ENCODE data around the gene DAPL1.
"Not testable (repeated sequence)": the region's sequence is repeated elsewhere in the genome, so short reads cannot be mapped to it uniquely, and the experiment has no call there.

DAPL1 gene

GRCh38 chr2:158847526-158847925 lies 52.4 kb downstream of the DAPL1 start:
- CTCF ChIA-PET, result interaction anchor here (0.6 kb wide), 1 partner anchor 71 kb away, joined by 4 read pairs; no protein-coding TSS in a partner anchor

GRCh38 chr2:158848031-158848970 lies 53.2 kb downstream of the DAPL1 start:
- H3K4me1 ChIP-seq (ENCODE audit: control insufficient read depth, insufficient read depth, low read length); POLR2A ChIA-PET; H3K27ac ChIP-seq (ENCODE audit: extremely low read depth, low read depth, low read length); H3K9me3 ChIP-seq (ENCODE audit: control insufficient read depth, insufficient read depth, low read depth, low read length); CTCF ChIA-PET; H3K36me3 ChIP-seq (ENCODE audit: control insufficient read depth in 2 of 2, insufficient read depth in 1 of 2, low read length in 2 of 2); H3K4me3 ChIP-seq (ENCODE audit: low read depth, low read length): not testable (repeated sequence)

More at GRCh38 chr2:158847526-158847925, 52.4 kb downstream of the DAPL1 start:
- H3K4me1 ChIP-seq (ENCODE audit: control insufficient read depth, insufficient read depth, low read length); H3K36me3 ChIP-seq (ENCODE audit: control insufficient read depth in 2 of 2, insufficient read depth in 1 of 2, low read length in 2 of 2); H3K4me3 ChIP-seq (ENCODE audit: low read depth, low read length); H3K27ac ChIP-seq (ENCODE audit: extremely low read depth, low read depth, low read length); POLR2A ChIA-PET; H3K9me3 ChIP-seq (ENCODE audit: control insufficient read depth, insufficient read depth, low read depth, low read length): not testable (repeated sequence)

- H3K4me3 ChIP-seq (ENCODE audit: low read depth, low read length); H3K9me3 ChIP-seq (ENCODE audit: control insufficient read depth, insufficient read depth, low read depth, low read length); CTCF ChIA-PET; POLR2A ChIA-PET; H3K27ac ChIP-seq (ENCODE audit: extremely low read depth, low read depth, low read length); H3K36me3 ChIP-seq (ENCODE audit: control insufficient read depth in 2 of 2, insufficient read depth in 1 of 2, low read length in 2 of 2); H3K4me1 ChIP-seq (ENCODE audit: control insufficient read depth, insufficient read depth, low read length): not testable (repeated sequence)
Measured at GRCh38 chr2:158860179-158860578, 65.1 kb downstream of the DAPL1 start.

- H3K36me3 ChIP-seq (ENCODE audit: control insufficient read depth in 2 of 2, insufficient read depth in 1 of 2, low read length in 2 of 2); H3K4me1 ChIP-seq (ENCODE audit: control insufficient read depth, insufficient read depth, low read length); H3K4me3 ChIP-seq (ENCODE audit: low read depth, low read length); H3K9me3 ChIP-seq (ENCODE audit: control insufficient read depth, insufficient read depth, low read depth, low read length); H3K27ac ChIP-seq (ENCODE audit: extremely low read depth, low read depth, low read length); POLR2A ChIA-PET: not testable (repeated sequence)
- CTCF ChIA-PET, result interaction anchor here (0.7 kb wide), 1 partner anchor 1094 kb away, joined by 3 read pairs; no protein-coding TSS in a partner anchor
Measured at GRCh38 chr2:158861626-158862025, 66.5 kb downstream of the DAPL1 start.

- POLR2A ChIA-PET; H3K4me3 ChIP-seq (ENCODE audit: low read depth, low read length); H3K27ac ChIP-seq (ENCODE audit: extremely low read depth, low read depth, low read length); H3K9me3 ChIP-seq (ENCODE audit: control insufficient read depth, insufficient read depth, low read depth, low read length); H3K4me1 ChIP-seq (ENCODE audit: control insufficient read depth, insufficient read depth, low read length); CTCF ChIA-PET; H3K36me3 ChIP-seq (ENCODE audit: control insufficient read depth in 2 of 2, insufficient read depth in 1 of 2, low read length in 2 of 2): not testable (repeated sequence)
Measured at GRCh38 chr2:158865469-158865868, 70.4 kb downstream of the DAPL1 start.
